Cardiac muscle cell (in vitro differentiated cells and primary cell): Measurements from ENCODE around the gene ABCC8. TPM values are rescaled to one million over a fixed set of nuclear protein-coding genes. Genes with fewer than 3 reads are reported as not detected.
A peak's percentile ranks its signal among the peaks of the same experiment; 100 is the strongest.

Experiments
- DNase-seq, 2 donors: peaks; one replicate each; pipeline versions ENCODE4 v3.0.0 to v3.0.0-alpha.2; 2010 to 2017; ENCODE audit warnings: low read depth in 1 of 2, low spot score in 1 of 2
- H3K27ac ChIP-seq: fragments of 200-600 bp; sonication (generic); 2 replicates; pipeline ENCODE4 v1.5.1; 2016
- H3K27me3 ChIP-seq: fragments of 200-600 bp; sonication (generic); 2 replicates; pipeline ENCODE4 v1.6.0; 2016; ENCODE audit warnings: control low read depth
- H3K36me3 ChIP-seq: fragments of 200-600 bp; sonication (generic); 2 replicates; pipeline ENCODE4 v1.5.1; 2016; ENCODE audit warnings: control low read depth
- H3K4me1 ChIP-seq: fragments of 200-600 bp; sonication (generic); 2 replicates; pipeline ENCODE4 v1.8.1; 2017; ENCODE audit warnings: low read depth, mild to moderate bottlenecking, mixed run types
- H3K4me3 ChIP-seq: fragments of 200-600 bp; sonication (generic); 2 replicates; pipeline ENCODE4 v1.5.1; 2016; ENCODE audit warnings: mild to moderate bottlenecking
- H3K9me3 ChIP-seq: fragments of 200-600 bp; sonication (generic); 2 replicates; pipeline ENCODE4 v1.5.1; 2017; ENCODE audit warnings: low read depth, mild to moderate bottlenecking, control low read depth
- polyA plus RNA-seq: library from polyadenylated mRNA; unstranded; fragments of >200 nt; fragmentation: Nextera tagmentation; extraction: Ambion mirVana; gene quantifications from 2 replicates; pipeline ENCODE4 v1.2.1, GENCODE V29; 2016
- total RNA-seq: library from RNA; depleted of rRNA; stranded (reverse); fragments of >200 nt; gene quantifications from 2 replicates; pipeline ENCODE4 v1.2.3, GENCODE V29; 2016
- TF ChIP-seq, protein P1 (sequence below): IDR thresholded peaks from 2 replicates; pipeline ENCODE4 v1.5.1; 2012; ENCODE audit warnings: low read depth, mild to moderate bottlenecking, low read length

ABCC8 gene
- total and polyA plus RNA-seq, 2 experiments from 2014 or later: 2.4 to 5.3 TPM

DNA sequence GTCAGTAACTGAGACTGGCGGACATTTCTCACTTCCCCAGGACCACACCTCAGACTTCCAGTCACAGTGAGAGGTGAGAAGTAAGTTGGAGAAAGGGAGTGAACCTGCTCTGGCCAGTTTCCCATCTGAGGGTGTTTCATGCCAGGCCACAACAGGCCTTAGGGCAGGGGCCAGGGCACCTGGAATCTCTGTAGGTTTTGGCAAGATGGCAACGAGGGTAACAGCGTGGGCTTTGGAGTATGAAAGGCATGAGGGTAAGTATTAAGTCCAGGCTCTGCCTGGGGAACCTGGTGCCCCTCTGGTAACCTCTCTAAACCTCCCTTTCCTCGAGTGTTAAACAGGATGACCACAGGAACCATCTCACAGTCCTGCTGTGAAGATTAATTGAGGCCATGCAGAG is 28.5 kb upstream of the ABCC8 start:
- no peaks in the 10 kb centered on the region for H3K4me1 ChIP-seq

DNA sequence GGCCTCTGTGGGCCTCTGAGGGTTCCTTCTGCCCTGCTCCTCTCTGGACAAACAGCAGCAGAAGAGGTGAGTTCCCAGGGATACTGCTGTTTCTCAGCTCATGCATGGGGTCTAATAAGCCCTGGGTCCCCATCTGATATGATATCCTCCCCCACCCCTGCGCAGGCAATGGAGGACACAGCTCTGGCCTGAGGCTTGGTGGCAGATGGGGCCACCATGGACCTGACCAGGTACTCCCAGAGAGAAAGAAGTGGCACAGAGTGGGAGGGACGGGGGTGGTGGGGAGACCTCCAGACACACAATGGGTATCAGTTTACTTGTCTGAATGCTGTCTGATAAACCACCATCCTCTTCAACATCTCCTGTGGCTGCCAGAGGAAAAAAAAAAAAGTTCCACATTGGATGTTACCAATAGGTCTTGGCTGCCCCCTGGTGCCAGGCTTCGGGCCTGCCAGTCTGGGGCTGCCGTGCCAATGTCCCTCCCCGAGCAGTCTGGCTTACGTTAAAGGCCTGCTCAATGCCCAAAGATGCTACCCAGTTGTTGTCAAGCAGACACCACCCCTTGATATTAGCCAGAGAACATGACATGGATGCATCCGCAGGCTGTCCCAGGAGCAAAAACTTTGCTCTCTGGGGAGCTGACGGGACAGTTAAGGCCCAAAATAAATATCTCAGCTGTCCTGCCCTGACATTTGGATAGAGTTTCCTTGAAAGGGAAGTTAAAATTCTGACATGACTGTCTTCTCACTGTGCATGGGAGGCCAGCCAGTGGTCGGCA is 27.9 kb upstream of the ABCC8 start:
- H3K27me3 ChIP-seq: no peaks in the 10 kb centered on the region
- TF ChIP-seq, protein P1, sequence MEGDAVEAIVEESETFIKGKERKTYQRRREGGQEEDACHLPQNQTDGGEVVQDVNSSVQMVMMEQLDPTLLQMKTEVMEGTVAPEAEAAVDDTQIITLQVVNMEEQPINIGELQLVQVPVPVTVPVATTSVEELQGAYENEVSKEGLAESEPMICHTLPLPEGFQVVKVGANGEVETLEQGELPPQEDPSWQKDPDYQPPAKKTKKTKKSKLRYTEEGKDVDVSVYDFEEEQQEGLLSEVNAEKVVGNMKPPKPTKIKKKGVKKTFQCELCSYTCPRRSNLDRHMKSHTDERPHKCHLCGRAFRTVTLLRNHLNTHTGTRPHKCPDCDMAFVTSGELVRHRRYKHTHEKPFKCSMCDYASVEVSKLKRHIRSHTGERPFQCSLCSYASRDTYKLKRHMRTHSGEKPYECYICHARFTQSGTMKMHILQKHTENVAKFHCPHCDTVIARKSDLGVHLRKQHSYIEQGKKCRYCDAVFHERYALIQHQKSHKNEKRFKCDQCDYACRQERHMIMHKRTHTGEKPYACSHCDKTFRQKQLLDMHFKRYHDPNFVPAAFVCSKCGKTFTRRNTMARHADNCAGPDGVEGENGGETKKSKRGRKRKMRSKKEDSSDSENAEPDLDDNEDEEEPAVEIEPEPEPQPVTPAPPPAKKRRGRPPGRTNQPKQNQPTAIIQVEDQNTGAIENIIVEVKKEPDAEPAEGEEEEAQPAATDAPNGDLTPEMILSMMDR: peak; percentile 89
- no peak overlapping the region for H3K4me3 ChIP-seq
- peak; percentile 74 to 88 for DNase-seq
- H3K27ac ChIP-seq: no peak overlapping the region
- no peaks in the 10 kb centered on the region for H3K9me3 ChIP-seq
- no peaks in the 10 kb centered on the region for H3K4me1 ChIP-seq
- no peaks in the 10 kb centered on the region for H3K36me3 ChIP-seq

More for the DNA sequence above, 28.5 kb upstream of the ABCC8 start:
- Histone ChIP-seq H3K9me3 (no peaks in the 10 kb centered on the region), H3K36me3 (no peaks in the 10 kb centered on the region), H3K27me3 (no peaks in the 10 kb centered on the region), H3K27ac (no peak overlapping the region), H3K4me3 (no peak overlapping the region)
- TF ChIP-seq, protein P1: no peak
- no peak for DNase-seq

DNA sequence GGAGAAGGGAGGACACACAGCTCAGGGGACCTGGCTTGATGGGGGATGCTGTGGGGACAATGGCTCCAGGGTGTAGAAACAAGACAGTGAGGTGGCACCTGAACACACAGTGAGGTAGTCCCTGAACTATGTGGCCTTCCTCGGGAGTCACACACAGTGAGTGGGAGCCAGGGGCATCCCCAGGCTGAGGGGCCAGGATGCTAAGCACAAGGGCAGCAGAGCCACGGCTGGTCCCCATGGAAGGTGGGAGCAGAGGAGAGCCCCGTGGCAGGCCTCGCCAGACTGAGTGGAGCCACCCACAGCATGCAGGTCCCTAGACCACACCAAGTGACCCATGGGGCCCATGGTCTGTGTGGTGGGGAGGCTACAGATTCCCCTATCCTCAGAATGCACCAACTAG is 26.0 kb upstream of the ABCC8 start:
- Histone ChIP-seq H3K36me3 (no peaks in the 10 kb centered on the region), H3K4me1 (no peaks in the 10 kb centered on the region), H3K9me3 (no peaks in the 10 kb centered on the region), H3K27ac (no peak overlapping the region), H3K27me3 (no peaks in the 10 kb centered on the region), H3K4me3 (no peak overlapping the region)
- no peak for DNase-seq
- TF ChIP-seq, protein P1: no peak

GRCh38 chr11:17500673-17501072 is 24.0 kb upstream of the ABCC8 start:
- Histone ChIP-seq H3K9me3 (no peaks in the 10 kb centered on the region), H3K36me3 (no peaks in the 10 kb centered on the region), H3K27ac (no peak overlapping the region), H3K27me3 (peaks cover under 1% of the 10 kb centered on the region), H3K4me1 (no peaks in the 10 kb centered on the region), H3K4me3 (no peak overlapping the region)
- TF ChIP-seq, protein P1: no peak
- DNase-seq: no peak

DNA sequence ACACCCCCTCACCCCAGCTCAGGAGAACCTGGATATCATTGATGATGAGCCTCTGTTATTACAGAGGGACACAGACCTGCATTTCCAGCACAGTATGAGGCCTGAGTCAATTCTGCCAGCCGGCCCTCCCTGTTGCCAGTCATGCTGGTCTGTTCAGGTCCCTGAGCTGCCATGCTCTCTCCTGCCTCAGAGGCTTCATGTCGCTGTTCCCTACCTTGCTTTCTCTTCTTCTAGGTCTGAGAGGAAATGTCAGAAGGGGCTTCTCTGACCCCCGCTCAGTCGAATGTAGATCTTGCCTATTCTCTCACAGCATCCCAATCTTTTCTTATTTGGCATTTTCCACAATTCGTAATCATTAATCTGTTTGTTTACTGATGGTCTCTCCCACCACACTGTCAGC is 21.8 kb upstream of the ABCC8 start:
- TF ChIP-seq, protein P1: peak; percentile 26
- no peak overlapping the region for H3K27ac ChIP-seq
- H3K27me3 ChIP-seq: peaks cover 6% of the 10 kb centered on the region
- H3K9me3 ChIP-seq: no peaks in the 10 kb centered on the region
- DNase-seq: peak in 1 of 2 donors; percentile 32
- H3K4me1 ChIP-seq: no peaks in the 10 kb centered on the region
- no peak overlapping the region for H3K4me3 ChIP-seq
- H3K36me3 ChIP-seq: no peaks in the 10 kb centered on the region
